ENCODE measurements around the gene GALNT18.

GRCh38 chr11:11421509-11421908 is 200.3 kb downstream of the GALNT18 start:
- no peak for TF ChIP-seq CTCF (conservative IDR thresholded peaks at IDR 0.05)
- TF ChIP-seq ZFX (IDR thresholded peaks at IDR 0.05) = no peak
